ENCODE measurements around the gene SRMS.

The SRMS gene

DNA sequence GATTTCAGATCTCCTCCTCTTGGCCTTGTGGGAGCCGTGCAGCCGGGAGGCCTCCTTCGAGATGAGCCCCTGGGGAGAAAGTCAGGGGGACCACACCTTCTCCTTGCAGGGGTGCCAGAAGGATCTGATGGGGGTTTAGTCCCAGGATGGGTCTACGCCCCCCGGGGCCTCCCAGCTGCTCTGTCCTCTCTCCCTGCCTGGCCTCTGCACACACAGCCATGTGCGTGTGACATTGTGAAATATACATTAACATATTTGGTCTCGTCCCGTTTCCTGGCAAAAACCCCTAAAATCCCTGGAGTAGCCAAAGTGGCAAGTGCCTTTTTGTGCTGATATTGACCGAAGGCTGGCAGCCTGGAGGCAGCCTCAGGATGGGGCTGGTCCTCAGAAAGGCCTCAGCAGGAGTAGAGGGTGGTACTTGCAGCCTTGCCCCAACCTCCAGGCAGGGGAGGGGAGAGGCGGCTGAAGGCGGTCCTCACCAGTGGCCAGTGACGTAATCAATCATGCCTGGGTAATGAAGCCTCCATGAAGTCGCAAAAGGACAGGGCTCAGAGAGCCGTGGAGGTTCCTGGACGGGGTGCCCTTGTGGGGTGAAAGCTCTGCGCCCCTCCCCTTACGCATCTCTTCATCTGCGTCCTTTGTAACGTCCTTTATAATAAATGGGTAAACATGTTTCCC is 31.6 kb upstream of the SRMS start:
- Histone ChIP-seq H3K36me3 (ENCODE audit: control insufficient read depth in 1 of 2, insufficient read depth in 2 of 2, low read length in 2 of 2) (no peaks in the 10 kb centered on the region), H3K27me3 (ENCODE audit: control insufficient read depth in 1 of 2, insufficient read depth in 2 of 2, low read length in 2 of 2) (peaks cover 14 to 36% of the 10 kb centered on the region in 2 donors), H3K4me3 (ENCODE audit: low read depth in 1 of 2, low read length in 2 of 2) (no peak overlapping the region), H3K9me3 (ENCODE audit: control insufficient read depth in 1 of 2, low read length in 2 of 2) (no peaks in the 10 kb centered on the region), H3K4me1 (ENCODE audit: control insufficient read depth in 1 of 2, insufficient read depth in 2 of 2, low read length in 2 of 2) (peaks cover 5 to 12% of the 10 kb centered on the region in 2 donors), H3K9ac (ENCODE audit: low read depth in 1 of 2, low read length in 2 of 2) (no peak overlapping the region), H3K27ac (ENCODE audit: low read depth, low read length) (no peak overlapping the region)

DNA sequence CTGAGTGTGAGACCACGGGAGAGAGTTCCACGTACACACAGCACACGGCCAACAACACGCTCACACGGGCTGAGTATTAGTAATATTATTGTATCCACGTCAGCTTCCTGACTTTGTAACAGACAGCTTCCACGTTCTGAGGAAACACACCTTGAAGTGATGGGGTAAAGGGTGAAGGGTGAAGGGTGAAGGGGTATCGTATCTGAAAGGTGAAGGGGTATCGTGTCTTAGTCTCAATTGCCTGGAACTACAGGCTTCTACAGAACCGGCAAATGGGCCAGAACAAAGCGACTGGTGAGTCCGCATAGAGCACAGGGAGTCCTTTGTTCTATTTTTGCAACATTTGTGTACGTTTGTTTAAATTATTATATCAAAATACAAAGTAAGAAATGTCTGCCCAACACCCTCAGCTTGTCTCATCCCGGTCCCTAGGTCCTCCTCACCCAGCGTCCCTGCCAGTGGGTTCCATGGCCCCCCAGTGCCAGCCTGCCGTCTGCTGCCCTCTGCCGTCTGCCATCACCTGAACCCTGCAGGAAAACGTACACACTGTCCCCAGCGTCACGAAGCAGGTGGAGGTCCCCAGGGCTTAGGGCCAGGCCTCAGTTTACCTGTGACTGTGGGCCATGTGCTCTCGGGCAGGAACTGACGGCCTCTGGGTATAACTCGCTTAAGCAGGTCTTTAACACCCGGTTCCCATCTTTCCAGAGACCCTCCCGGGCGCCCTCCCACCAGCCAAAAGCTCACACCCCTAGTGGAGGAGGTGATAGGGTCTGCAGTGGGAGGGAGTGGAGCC is 30.9 kb upstream of the SRMS start:
- H3K27ac ChIP-seq (ENCODE audit: low read depth, low read length), result no peak overlapping the region
- H3K4me3 ChIP-seq (ENCODE audit: low read depth in 1 of 2, low read length in 2 of 2), result no peak overlapping the region
- no peak overlapping the region for H3K9ac ChIP-seq (ENCODE audit: low read depth in 1 of 2, low read length in 2 of 2)
- H3K4me1 ChIP-seq (ENCODE audit: control insufficient read depth in 1 of 2, insufficient read depth in 2 of 2, low read length in 2 of 2), result peaks cover 5 to 15% of the 10 kb centered on the region in 2 donors
- no peaks in the 10 kb centered on the region for H3K9me3 ChIP-seq (ENCODE audit: control insufficient read depth in 1 of 2, low read length in 2 of 2)
- no peaks in the 10 kb centered on the region for H3K36me3 ChIP-seq (ENCODE audit: control insufficient read depth in 1 of 2, insufficient read depth in 2 of 2, low read length in 2 of 2)
- peaks cover 14 to 36% of the 10 kb centered on the region in 2 donors for H3K27me3 ChIP-seq (ENCODE audit: control insufficient read depth in 1 of 2, insufficient read depth in 2 of 2, low read length in 2 of 2)

DNA sequence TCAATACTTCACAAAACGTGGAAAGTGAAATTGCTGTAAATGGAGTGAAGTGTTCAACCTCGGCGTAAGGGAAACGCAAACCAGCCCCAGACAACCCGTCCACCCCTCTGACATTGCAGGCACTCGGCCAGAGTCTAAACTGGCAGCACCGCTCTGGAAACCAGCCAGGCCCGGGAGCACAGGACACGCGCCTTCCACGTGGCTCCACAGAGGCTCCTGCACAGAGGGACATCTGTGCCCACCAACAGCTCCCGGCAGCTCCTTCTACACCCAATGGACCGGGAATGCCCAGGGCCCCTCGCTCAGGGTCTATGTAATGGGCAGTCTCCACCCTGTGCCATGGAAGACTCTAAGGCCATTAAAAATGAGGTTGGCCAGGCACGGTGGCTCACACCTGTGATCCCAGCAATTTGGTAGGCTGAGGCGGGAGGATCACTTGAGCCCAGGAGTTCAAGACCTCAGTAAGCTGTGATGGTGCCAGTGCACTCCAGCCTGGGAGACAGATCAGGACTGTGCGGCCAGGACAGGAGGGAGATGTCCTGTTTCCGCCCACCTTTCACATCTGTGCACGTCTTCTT is 29.9 kb upstream of the SRMS start:
- Histone ChIP-seq H3K4me1 (ENCODE audit: control insufficient read depth in 1 of 2, insufficient read depth in 2 of 2, low read length in 2 of 2) (peaks cover 11 to 22% of the 10 kb centered on the region in 2 donors), H3K9ac (ENCODE audit: low read depth in 1 of 2, low read length in 2 of 2) (no peak overlapping the region), H3K36me3 (ENCODE audit: control insufficient read depth in 1 of 2, insufficient read depth in 2 of 2, low read length in 2 of 2) (no peaks in the 10 kb centered on the region), H3K27me3 (ENCODE audit: control insufficient read depth in 1 of 2, insufficient read depth in 2 of 2, low read length in 2 of 2) (peaks cover 14 to 28% of the 10 kb centered on the region in 2 donors), H3K4me3 (ENCODE audit: low read depth in 1 of 2, low read length in 2 of 2) (no peak overlapping the region), H3K27ac (ENCODE audit: low read depth, low read length) (no peak overlapping the region), H3K9me3 (ENCODE audit: control insufficient read depth in 1 of 2, low read length in 2 of 2) (no peaks in the 10 kb centered on the region)

DNA sequence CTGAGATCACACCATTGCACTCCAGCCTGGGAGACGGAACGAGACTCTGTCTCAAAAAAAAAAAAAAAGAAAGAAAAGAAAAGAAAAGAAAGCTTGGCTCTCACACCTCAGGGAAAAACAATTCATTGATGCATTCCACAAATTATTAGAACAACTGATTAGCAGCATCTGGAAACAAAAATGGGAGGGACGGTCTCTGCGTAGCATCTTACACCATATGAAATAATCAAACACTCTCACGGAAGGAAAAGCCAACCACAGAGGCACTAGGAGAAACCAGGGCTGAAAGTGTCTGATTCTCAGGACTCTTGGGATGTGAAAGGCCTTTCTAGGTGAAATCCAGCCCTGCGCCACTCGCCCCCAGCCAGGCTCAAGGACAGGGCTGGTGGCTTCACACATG is 28.8 kb upstream of the SRMS start:
- no peaks in the 10 kb centered on the region for H3K9me3 ChIP-seq (ENCODE audit: control insufficient read depth in 1 of 2, low read length in 2 of 2)
- no peaks in the 10 kb centered on the region for H3K36me3 ChIP-seq (ENCODE audit: control insufficient read depth in 1 of 2, insufficient read depth in 2 of 2, low read length in 2 of 2)
- peaks cover 14 to 28% of the 10 kb centered on the region in 2 donors for H3K27me3 ChIP-seq (ENCODE audit: control insufficient read depth in 1 of 2, insufficient read depth in 2 of 2, low read length in 2 of 2)
- H3K9ac ChIP-seq (ENCODE audit: low read depth in 1 of 2, low read length in 2 of 2), result no peak overlapping the region
- no peak overlapping the region for H3K27ac ChIP-seq (ENCODE audit: low read depth, low read length)
- H3K4me3 ChIP-seq (ENCODE audit: low read depth in 1 of 2, low read length in 2 of 2), result no peak overlapping the region
- H3K4me1 ChIP-seq (ENCODE audit: control insufficient read depth in 1 of 2, insufficient read depth in 2 of 2, low read length in 2 of 2), result peaks cover 11 to 22% of the 10 kb centered on the region in 2 donors

DNA sequence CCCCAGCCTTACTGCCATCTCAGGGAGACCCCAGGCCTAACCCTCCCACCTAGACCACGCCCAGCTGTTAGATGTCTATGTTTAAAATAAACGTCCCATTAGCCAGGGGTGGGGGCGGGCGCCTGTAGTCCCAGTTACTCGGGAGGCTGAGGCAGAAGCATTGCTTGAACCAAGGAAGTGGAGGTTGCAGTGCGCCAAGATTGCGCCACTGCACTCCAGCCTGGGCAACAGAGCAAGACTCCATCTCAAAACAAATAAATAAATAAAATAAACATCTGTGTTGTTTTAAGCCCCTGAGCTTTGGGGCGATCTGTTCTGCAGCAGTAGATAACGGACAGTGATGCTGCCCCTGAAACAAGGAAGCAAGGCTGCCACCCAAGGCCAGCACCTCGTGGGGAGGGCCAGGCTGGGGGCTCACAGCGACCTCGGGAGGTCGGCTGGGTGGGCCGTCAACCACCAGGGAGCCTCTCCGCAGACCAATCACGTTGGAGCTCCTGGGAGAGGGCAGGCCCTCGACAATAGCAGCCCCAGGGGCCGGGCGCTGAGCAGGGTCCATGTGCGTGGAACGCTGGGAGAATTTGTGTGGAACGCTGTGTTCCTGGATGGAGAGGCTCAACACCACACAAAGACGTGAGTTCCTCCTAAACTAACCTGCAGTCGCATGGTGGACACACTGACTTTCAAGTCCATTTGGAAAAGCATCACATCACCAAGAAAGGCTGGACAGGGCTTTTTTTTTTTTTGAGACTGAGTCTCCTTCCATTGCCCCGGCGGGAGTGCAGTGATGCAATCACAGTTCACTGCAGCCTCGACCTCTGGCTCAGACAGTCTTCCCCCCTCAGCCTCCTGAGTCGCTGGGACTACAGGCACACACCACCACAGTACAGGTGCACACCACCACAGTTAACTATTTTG is 27.5 kb upstream of the SRMS start:
- H3K9me3 ChIP-seq (ENCODE audit: control insufficient read depth in 1 of 2, low read length in 2 of 2), result no peaks in the 10 kb centered on the region
- H3K4me3 ChIP-seq (ENCODE audit: low read depth in 1 of 2, low read length in 2 of 2), result peak overlapping the region in 1 of 2 donors; percentile 63
- peaks cover 11 to 22% of the 10 kb centered on the region in 2 donors for H3K4me1 ChIP-seq (ENCODE audit: control insufficient read depth in 1 of 2, insufficient read depth in 2 of 2, low read length in 2 of 2)
- peak overlapping the region in 1 of 2 donors; percentile 45 for H3K9ac ChIP-seq (ENCODE audit: low read depth in 1 of 2, low read length in 2 of 2)
- H3K36me3 ChIP-seq (ENCODE audit: control insufficient read depth in 1 of 2, insufficient read depth in 2 of 2, low read length in 2 of 2), result no peaks in the 10 kb centered on the region
- no peak overlapping the region for H3K27ac ChIP-seq (ENCODE audit: low read depth, low read length)
- peaks cover 14 to 25% of the 10 kb centered on the region in 2 donors for H3K27me3 ChIP-seq (ENCODE audit: control insufficient read depth in 1 of 2, insufficient read depth in 2 of 2, low read length in 2 of 2)

DNA sequence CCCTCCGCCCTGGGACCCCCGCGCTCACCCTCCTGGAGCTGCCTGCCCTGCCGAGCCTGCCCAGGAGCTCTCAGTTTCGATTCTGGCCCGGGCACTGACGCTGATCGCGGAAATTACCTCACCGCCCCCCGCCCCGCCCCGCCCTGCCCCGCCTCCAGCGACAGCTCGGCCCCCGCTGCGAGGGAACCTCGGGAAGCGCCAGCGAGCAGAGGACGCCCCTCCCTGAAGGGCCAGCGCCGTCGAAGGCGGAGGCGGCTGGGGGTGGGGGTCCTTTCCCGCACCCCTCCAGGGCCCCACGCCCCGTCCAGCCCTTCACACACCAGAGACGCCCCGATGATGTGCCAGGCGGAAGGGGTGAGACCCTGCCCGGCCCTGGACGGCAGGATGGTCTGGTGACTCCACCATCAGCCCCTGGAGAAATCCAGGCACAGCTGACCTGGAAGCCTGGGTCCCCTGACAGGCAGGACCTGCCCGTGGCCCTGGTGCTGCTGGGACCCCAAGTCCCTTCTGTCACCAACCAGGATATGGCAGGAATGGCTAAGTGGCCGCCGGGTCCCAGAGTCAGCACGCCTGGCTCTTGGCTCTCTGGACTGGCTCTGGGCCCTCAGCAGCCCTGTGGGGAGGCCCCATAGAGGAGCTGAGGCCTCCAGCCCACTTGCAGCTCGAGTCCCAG is 26.7 kb upstream of the SRMS start, which contains the start of gene HELZ2:
HELZ2 (minus strand) TSS at position 84 of the 673 bp plus-strand sequence. CDS start 1,854 bp downstream, outside the sequence.
- Histone ChIP-seq H3K4me1 (ENCODE audit: control insufficient read depth in 1 of 2, insufficient read depth in 2 of 2, low read length in 2 of 2) (peaks cover 11 to 22% of the 10 kb centered on the region in 2 donors), H3K27me3 (ENCODE audit: control insufficient read depth in 1 of 2, insufficient read depth in 2 of 2, low read length in 2 of 2) (peaks cover 14 to 19% of the 10 kb centered on the region in 2 donors), H3K4me3 (ENCODE audit: low read depth in 1 of 2, low read length in 2 of 2) (peak within 1 kb of the TSS; percentile 78 to 84), H3K27ac (ENCODE audit: low read depth, low read length) (no peak within 1 kb of the TSS), H3K9me3 (ENCODE audit: control insufficient read depth in 1 of 2, low read length in 2 of 2) (no peaks in the 10 kb centered on the region), H3K36me3 (ENCODE audit: control insufficient read depth in 1 of 2, insufficient read depth in 2 of 2, low read length in 2 of 2) (no peaks in the 10 kb centered on the region), H3K9ac (ENCODE audit: low read depth in 1 of 2, low read length in 2 of 2) (peak within 1 kb of the TSS; percentile 84 to 89)

DNA sequence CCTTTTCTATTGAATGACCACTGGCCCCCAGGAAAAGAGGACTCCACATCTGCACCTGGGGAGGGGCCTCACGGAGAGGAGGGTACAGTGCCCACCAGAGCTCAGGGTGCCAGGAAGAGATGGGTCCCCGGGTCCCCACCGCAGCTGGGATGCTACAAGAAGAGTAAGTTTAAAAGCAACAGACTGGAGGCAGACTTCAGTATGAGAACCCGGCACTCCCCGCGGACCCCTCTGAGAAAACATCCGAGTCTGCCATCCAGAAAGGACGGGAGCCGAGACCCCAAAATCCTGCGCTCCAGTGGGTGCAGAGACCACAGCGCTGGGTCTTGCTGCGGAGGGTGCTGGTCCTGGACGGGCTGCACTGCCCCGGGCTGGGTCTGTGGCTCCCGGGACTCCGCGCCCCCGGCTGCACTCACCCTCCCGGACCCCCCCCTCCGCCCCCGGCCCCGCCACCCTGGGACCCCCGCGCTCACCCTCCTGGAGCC is 26.1 kb upstream of the SRMS start:
- H3K4me3 ChIP-seq (ENCODE audit: low read depth in 1 of 2, low read length in 2 of 2), result peak overlapping the region; percentile 78 to 84
- H3K36me3 ChIP-seq (ENCODE audit: control insufficient read depth in 1 of 2, insufficient read depth in 2 of 2, low read length in 2 of 2), result no peaks in the 10 kb centered on the region
- no peaks in the 10 kb centered on the region for H3K9me3 ChIP-seq (ENCODE audit: control insufficient read depth in 1 of 2, low read length in 2 of 2)
- peaks cover 11 to 27% of the 10 kb centered on the region in 2 donors for H3K4me1 ChIP-seq (ENCODE audit: control insufficient read depth in 1 of 2, insufficient read depth in 2 of 2, low read length in 2 of 2)
- peak overlapping the region; percentile 84 to 89 for H3K9ac ChIP-seq (ENCODE audit: low read depth in 1 of 2, low read length in 2 of 2)
- peaks cover 14 to 15% of the 10 kb centered on the region in 2 donors for H3K27me3 ChIP-seq (ENCODE audit: control insufficient read depth in 1 of 2, insufficient read depth in 2 of 2, low read length in 2 of 2)
- no peak overlapping the region for H3K27ac ChIP-seq (ENCODE audit: low read depth, low read length)

DNA sequence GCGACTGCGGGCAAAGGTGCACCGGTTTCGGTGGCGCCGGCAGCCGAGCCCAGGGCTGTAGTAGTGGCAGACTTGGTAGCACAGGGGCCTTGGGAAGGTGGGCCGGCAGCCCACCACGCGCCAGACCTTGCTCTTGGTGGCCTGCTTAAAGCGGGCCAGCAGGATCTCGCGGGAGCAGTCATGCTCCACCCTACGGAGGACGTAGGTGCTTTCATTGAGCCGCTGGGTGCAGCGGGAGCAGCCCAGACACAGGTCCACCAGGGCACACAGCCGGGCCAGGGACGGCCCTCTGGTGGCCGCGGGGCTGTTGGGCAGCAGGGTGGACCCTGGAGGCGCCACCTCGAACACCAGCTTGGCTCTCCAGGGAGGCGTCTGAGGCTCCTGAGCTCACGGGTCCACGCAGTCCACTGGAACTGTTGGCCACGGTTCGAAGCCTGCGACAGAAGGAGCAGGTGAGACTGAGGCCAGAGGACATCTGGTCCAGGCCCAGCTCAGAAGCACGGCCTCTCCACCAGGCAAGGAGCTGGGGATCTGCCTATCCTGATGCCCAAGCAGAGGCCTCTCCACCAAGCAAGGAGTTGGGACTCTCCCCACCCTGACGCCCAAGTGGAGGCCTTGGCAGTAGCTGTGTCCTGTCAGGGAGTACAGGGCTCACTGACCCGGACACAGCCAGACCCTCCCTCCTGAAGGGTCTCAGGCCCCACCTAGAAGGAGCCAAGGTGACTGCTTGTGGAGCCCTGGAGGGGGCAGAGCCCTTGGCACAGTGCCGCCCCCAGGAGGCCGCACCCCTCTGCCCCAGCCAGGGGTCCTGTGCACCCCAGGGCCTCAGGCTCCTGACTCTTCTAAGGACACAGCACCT is 25.5 kb upstream of the SRMS start:
- Histone ChIP-seq H3K9ac (ENCODE audit: low read depth in 1 of 2, low read length in 2 of 2) (peak overlapping the region; percentile 84 to 89), H3K4me3 (ENCODE audit: low read depth in 1 of 2, low read length in 2 of 2) (peak overlapping the region; percentile 78 to 84), H3K9me3 (ENCODE audit: control insufficient read depth in 1 of 2, low read length in 2 of 2) (no peaks in the 10 kb centered on the region), H3K36me3 (ENCODE audit: control insufficient read depth in 1 of 2, insufficient read depth in 2 of 2, low read length in 2 of 2) (no peaks in the 10 kb centered on the region), H3K4me1 (ENCODE audit: control insufficient read depth in 1 of 2, insufficient read depth in 2 of 2, low read length in 2 of 2) (peaks cover 11 to 33% of the 10 kb centered on the region in 2 donors), H3K27ac (ENCODE audit: low read depth, low read length) (no peak overlapping the region), H3K27me3 (ENCODE audit: control insufficient read depth in 1 of 2, insufficient read depth in 2 of 2, low read length in 2 of 2) (peaks cover 9 to 10% of the 10 kb centered on the region in 2 donors)

Data from duodenal mucosa (tissue), 2 donors.